Epidermal melanocyte (primary cell): ENCODE data around the gene NBL1.

Experiments
- DNase-seq: peaks from one replicate; pipeline ENCODE4 v3.0.0; 2011; ENCODE audit warnings: low spot score; ENCODE audit not compliant: insufficient read length

The NBL1 gene

GRCh38 chr1:19665496-19666465 lies 21.7 kb downstream of the NBL1 start:
- no peak for DNase-seq

GRCh38 chr1:19668888-19669287 lies 24.8 kb downstream of the NBL1 start:
- DNase-seq: no peak

GRCh38 chr1:19670787-19671186 lies 26.7 kb downstream of the NBL1 start:
- DNase-seq: no peak

GRCh38 chr1:19672237-19672636 lies 28.1 kb downstream of the NBL1 start:
- DNase-seq: no peak

- no peak for DNase-seq
Measured at GRCh38 chr1:19675797-19676196, 31.7 kb downstream of the NBL1 start.

GRCh38 chr1:19676438-19676922 lies 32.4 kb downstream of the NBL1 start:
- no peak for DNase-seq

- no peak for DNase-seq
Measured at GRCh38 chr1:19678493-19678892, 34.4 kb downstream of the NBL1 start.

GRCh38 chr1:19678931-19679453 lies 34.9 kb downstream of the NBL1 start:
- no peak for DNase-seq

GRCh38 chr1:19679691-19680090 lies 35.6 kb downstream of the NBL1 start:
- DNase-seq: no peak

GRCh38 chr1:19680644-19681043 lies 36.5 kb downstream of the NBL1 start:
- no peak for DNase-seq

GRCh38 chr1:19682257-19682656 lies 38.1 kb downstream of the NBL1 start:
- peak; percentile 50 for DNase-seq

GRCh38 chr1:19682901-19683300 lies 38.8 kb downstream of the NBL1 start:
- no peak for DNase-seq

- no peak for DNase-seq
Measured at GRCh38 chr1:19683351-19683750, 39.2 kb downstream of the NBL1 start.

- no peak for DNase-seq
Measured at GRCh38 chr1:19684677-19685076, 40.6 kb downstream of the NBL1 start.

GRCh38 chr1:19685994-19686393 lies 41.9 kb downstream of the NBL1 start:
- no peak for DNase-seq

GRCh38 chr1:19687414-19687813 lies 43.3 kb downstream of the NBL1 start:
- no peak for DNase-seq

- no peak for DNase-seq
Measured at GRCh38 chr1:19688041-19688842, 44.1 kb downstream of the NBL1 start.

GRCh38 chr1:19689085-19689757 lies 45.1 kb downstream of the NBL1 start:
- no peak for DNase-seq

- no peak for DNase-seq
Measured at GRCh38 chr1:19689856-19690255, 45.7 kb downstream of the NBL1 start.

- DNase-seq: no peak
Measured at GRCh38 chr1:19690342-19690741, 46.2 kb downstream of the NBL1 start.

- no peak for DNase-seq
Measured at GRCh38 chr1:19694298-19694697, 50.2 kb downstream of the NBL1 start.
